ENCODE results near the gene MOV10. TPM values are rescaled to one million over a fixed set of nuclear protein-coding genes. Genes with fewer than 3 reads are reported as not detected.
A peak's percentile ranks its signal among the peaks of the same experiment; 100 is the strongest.

The MOV10 gene
- total RNA-seq, 2 donors from 2014 or later: 113 to 124 TPM

- peaks cover 1% of the 10 kb centered on the region for H3K4me1 ChIP-seq (ENCODE audit: control insufficient read depth, insufficient read depth, low read length)
- no peak for DNase-seq
- H3K27me3 ChIP-seq (ENCODE audit: control insufficient read depth, insufficient read depth, low read length, poor library complexity, severe bottlenecking): peaks cover 22% of the 10 kb centered on the region
- H3K27me3 Mint-ChIP-seq (ENCODE audit: insufficient read depth): peaks cover 71% of the 10 kb centered on the region
- WGBS, 2 experiments (ENCODE audit: insufficient coverage in 1 of 2, insufficient read length in 1 of 2): 93 to 100% methylated on average over 1 to 3 of the region's 3 CpGs
- H3K4me1 Mint-ChIP-seq: peaks cover 41% of the 10 kb centered on the region
- H3K4me3 Mint-ChIP-seq: no peak overlapping the region
- H3K36me3 Mint-ChIP-seq (ENCODE audit: low read depth): no peaks in the 10 kb centered on the region
- no peaks in the 10 kb centered on the region for H3K9me3 Mint-ChIP-seq
- H3K36me3 ChIP-seq (ENCODE audit: control insufficient read depth, insufficient read depth, low read length): no peaks in the 10 kb centered on the region
- no peak overlapping the region for H3K27ac ChIP-seq (ENCODE audit: low read depth, low read length)
- H3K27ac Mint-ChIP-seq: no peak overlapping the region
- H3K9me3 ChIP-seq (ENCODE audit: control insufficient read depth, low read length): no peaks in the 10 kb centered on the region
- TF ChIP-seq, protein P1, sequence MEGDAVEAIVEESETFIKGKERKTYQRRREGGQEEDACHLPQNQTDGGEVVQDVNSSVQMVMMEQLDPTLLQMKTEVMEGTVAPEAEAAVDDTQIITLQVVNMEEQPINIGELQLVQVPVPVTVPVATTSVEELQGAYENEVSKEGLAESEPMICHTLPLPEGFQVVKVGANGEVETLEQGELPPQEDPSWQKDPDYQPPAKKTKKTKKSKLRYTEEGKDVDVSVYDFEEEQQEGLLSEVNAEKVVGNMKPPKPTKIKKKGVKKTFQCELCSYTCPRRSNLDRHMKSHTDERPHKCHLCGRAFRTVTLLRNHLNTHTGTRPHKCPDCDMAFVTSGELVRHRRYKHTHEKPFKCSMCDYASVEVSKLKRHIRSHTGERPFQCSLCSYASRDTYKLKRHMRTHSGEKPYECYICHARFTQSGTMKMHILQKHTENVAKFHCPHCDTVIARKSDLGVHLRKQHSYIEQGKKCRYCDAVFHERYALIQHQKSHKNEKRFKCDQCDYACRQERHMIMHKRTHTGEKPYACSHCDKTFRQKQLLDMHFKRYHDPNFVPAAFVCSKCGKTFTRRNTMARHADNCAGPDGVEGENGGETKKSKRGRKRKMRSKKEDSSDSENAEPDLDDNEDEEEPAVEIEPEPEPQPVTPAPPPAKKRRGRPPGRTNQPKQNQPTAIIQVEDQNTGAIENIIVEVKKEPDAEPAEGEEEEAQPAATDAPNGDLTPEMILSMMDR (conservative IDR thresholded peaks at IDR 0.05): no peak
- H3K9ac ChIP-seq (ENCODE audit: extremely low read depth, low read length, poor library complexity, severe bottlenecking): no peak overlapping the region
- H3K4me3 ChIP-seq (ENCODE audit: low read length): no peak overlapping the region
Measured at GRCh38 chr1:112710586-112710985, 36.1 kb downstream of the MOV10 start.

DNA sequence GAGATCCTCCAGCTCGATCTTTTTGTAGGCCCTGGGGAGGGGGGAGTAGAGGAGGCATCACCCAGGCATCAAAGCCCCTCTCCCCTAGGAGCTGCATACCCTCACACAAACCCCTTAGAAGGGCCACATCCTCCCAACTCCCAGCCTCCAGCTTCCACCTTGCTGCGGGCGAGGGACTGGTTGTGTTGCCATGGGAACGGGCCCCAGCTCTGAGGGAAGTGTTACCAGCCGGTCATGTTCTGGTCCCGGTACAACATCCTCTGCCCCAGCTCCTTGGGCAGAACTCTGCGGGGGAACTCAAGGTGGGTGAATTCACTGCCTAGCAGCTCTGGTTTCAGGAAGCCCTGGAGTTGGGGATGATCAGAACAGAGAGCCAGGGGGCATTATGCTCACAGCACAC lies 36.6 kb downstream of the MOV10 start:
- 77 to 81% methylated on average over 3 to 7 of the region's 7 CpGs for WGBS, 2 experiments (ENCODE audit: insufficient coverage in 1 of 2, insufficient read length in 1 of 2)
- Histone ChIP-seq H3K27me3 (ENCODE audit: control insufficient read depth, insufficient read depth, low read length, poor library complexity, severe bottlenecking) (peaks cover 27% of the 10 kb centered on the region), H3K9ac (ENCODE audit: extremely low read depth, low read length, poor library complexity, severe bottlenecking) (no peak overlapping the region), H3K9me3 (ENCODE audit: control insufficient read depth, low read length) (no peaks in the 10 kb centered on the region), H3K4me3 (ENCODE audit: low read length) (no peak overlapping the region), H3K27ac (ENCODE audit: low read depth, low read length) (no peak overlapping the region), H3K36me3 (ENCODE audit: control insufficient read depth, insufficient read depth, low read length) (no peaks in the 10 kb centered on the region), H3K4me1 (ENCODE audit: control insufficient read depth, insufficient read depth, low read length) (no peaks in the 10 kb centered on the region)
- DNase-seq: peak; percentile 61
- H3K4me3 Mint-ChIP-seq: no peak overlapping the region
- H3K27me3 Mint-ChIP-seq (ENCODE audit: insufficient read depth): peaks cover 75% of the 10 kb centered on the region
- no peak overlapping the region for H3K27ac Mint-ChIP-seq
- peaks cover 42% of the 10 kb centered on the region for H3K4me1 Mint-ChIP-seq
- H3K36me3 Mint-ChIP-seq (ENCODE audit: low read depth): no peaks in the 10 kb centered on the region
- no peaks in the 10 kb centered on the region for H3K9me3 Mint-ChIP-seq
- TF ChIP-seq, protein P1 (conservative IDR thresholded peaks at IDR 0.05): no peak

DNA sequence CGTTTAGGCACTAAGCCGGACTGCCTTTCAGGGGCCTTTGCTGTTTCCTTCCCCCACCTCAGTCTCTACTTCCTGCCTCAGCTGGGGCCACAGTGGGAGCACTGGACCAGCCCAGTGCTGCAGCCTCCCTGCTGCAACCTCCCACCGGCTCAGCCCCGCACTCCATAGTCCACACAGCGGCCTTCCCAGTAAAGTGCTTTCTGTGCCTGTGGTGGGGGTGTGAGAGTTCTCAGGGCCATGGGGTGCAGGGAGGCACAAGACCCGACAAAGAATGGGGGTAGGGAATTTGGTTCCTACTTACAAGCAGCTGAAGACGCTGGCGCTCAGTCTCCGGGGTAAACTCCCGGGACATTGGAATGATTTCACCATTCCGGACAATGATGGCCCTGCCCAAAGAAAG lies 37.2 kb downstream of the MOV10 start:
- TF ChIP-seq, protein P1 (conservative IDR thresholded peaks at IDR 0.05): no peak
- peak; percentile 48 for DNase-seq
- Mint-ChIP-seq H3K4me3 (no peak overlapping the region), H3K9me3 (no peaks in the 10 kb centered on the region), H3K36me3 (ENCODE audit: low read depth) (no peaks in the 10 kb centered on the region), H3K4me1 (peaks cover 47% of the 10 kb centered on the region), H3K27me3 (ENCODE audit: insufficient read depth) (peaks cover 78% of the 10 kb centered on the region), H3K27ac (no peak overlapping the region)
- no peaks in the 10 kb centered on the region for H3K36me3 ChIP-seq (ENCODE audit: control insufficient read depth, insufficient read depth, low read length)
- H3K27ac ChIP-seq (ENCODE audit: low read depth, low read length): no peak overlapping the region
- H3K27me3 ChIP-seq (ENCODE audit: control insufficient read depth, insufficient read depth, low read length, poor library complexity, severe bottlenecking): peaks cover 28% of the 10 kb centered on the region
- H3K4me1 ChIP-seq (ENCODE audit: control insufficient read depth, insufficient read depth, low read length): no peaks in the 10 kb centered on the region
- 83 to 87% methylated on average over 8 to 11 of the region's 11 CpGs for WGBS, 2 experiments (ENCODE audit: insufficient coverage in 1 of 2, insufficient read length in 1 of 2)
- H3K9ac ChIP-seq (ENCODE audit: extremely low read depth, low read length, poor library complexity, severe bottlenecking): no peak overlapping the region
- H3K4me3 ChIP-seq (ENCODE audit: low read length): no peak overlapping the region
- H3K9me3 ChIP-seq (ENCODE audit: control insufficient read depth, low read length): no peaks in the 10 kb centered on the region

All from endodermal cell (in vitro differentiated cells).